SH-SY5Y (cell line): ENCODE results near the gene CCIN.

Experiments used
- GATA2 ChIP-seq: IDR thresholded peaks from 2 replicates; pipeline ENCODE4 v1.6.1; 2011; ENCODE audit warnings: mild to moderate bottlenecking, low read depth, low read length
- GATA3 ChIP-seq: IDR thresholded peaks from 2 replicates; pipeline ENCODE4 v1.6.1; 2011; ENCODE audit warnings: low read depth, mild to moderate bottlenecking, low read length, moderate library complexity

- TF ChIP-seq GATA3 (no peak), GATA2 (no peak)
Measured at GRCh38 chr9:36145970-36146369, 23.2 kb upstream of the CCIN start.
